ENCODE results near the gene OR9A2. TPM values are rescaled to one million over a fixed set of nuclear protein-coding genes. Genes with fewer than 3 reads are reported as not detected.

The OR9A2 gene, protein sequence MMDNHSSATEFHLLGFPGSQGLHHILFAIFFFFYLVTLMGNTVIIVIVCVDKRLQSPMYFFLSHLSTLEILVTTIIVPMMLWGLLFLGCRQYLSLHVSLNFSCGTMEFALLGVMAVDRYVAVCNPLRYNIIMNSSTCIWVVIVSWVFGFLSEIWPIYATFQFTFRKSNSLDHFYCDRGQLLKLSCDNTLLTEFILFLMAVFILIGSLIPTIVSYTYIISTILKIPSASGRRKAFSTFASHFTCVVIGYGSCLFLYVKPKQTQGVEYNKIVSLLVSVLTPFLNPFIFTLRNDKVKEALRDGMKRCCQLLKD
- total RNA-seq (ENCODE audit: low replicate concordance) = 0.12 TPM in 1 of 2 replicates, not detected in the other

DNA sequence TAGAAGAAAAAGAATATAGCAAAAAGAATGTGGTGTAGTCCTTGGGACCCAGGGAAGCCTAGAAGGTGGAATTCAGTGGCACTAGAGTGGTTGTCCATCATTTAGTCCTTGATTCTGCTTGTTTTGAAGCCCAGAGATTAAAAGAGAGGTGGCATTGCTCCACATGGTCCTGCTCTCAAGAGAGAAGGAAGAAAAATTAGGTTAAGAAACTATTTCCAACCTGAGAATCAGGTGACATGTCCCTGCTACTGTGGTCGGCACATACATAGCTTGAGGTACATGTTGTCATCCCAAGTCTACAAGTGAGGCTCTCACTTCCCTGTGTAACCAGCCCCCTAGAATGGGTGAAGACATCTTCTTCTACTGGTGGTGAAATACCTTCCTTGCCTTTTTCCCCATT lies at the start of gene OR9A2:
Gene OR9A2 (minus strand): TSS at position 101 of the 400 bp plus-strand sequence. CDS start 0 bp downstream, at position 101.

DNA sequence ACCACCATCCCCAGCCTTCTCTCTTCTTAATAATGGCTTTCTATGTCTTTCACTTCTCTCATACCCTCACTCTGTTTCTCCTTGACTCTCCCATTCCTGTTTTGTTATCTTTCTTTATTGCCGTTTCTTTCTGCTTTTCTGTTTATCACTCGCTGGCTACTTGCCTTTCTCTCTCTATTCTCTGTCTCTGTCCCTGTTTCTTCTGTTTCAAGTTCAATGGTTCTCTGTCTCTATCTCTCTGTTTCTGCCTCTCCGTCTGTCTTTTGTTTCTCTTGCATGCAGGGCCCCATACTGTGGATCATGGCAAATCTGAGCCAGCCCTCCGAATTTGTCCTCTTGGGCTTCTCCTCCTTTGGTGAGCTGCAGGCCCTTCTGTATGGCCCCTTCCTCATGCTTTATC lies 25.1 kb upstream of the OR9A2 start, which contains the start of gene OR6V1:
Gene OR6V1 (plus strand): TSS at position 301 of the 400 bp plus-strand sequence. CDS start 0 bp downstream, at position 301.

Other genes with a start within 250 kb of the OR9A2 start
- 1.1 and 9.9 TPM in 2 replicates for gene EPHB6, start 172.1 kb downstream of the OR9A2 start, total RNA-seq (ENCODE audit: low replicate concordance)
- not detected in 2 replicates for gene TRPV6, start 141.4 kb downstream of the OR9A2 start, total RNA-seq (ENCODE audit: low replicate concordance)
- gene TRPV5, start 93.4 kb downstream of the OR9A2 start, total RNA-seq (ENCODE audit: low replicate concordance) = not detected in 2 replicates
- gene LLCFC1, start 87.6 kb downstream of the OR9A2 start, total RNA-seq (ENCODE audit: low replicate concordance) = not detected in 2 replicates
- gene KEL, start 64.8 kb downstream of the OR9A2 start, total RNA-seq (ENCODE audit: low replicate concordance) = 0.53 TPM in 1 of 2 replicates, not detected in the other
- gene OR6V1, start 25.2 kb upstream of the OR9A2 start, total RNA-seq (ENCODE audit: low replicate concordance) = not detected in 2 replicates
- not detected in 2 replicates for gene PIP, start 104.9 kb upstream of the OR9A2 start, total RNA-seq (ENCODE audit: low replicate concordance)
- 0.35 TPM in 1 of 2 replicates, not detected in the other for gene TAS2R39, start 156.3 kb upstream of the OR9A2 start, total RNA-seq (ENCODE audit: low replicate concordance)
- not detected in 2 replicates for gene TAS2R40, start 194.9 kb upstream of the OR9A2 start, total RNA-seq (ENCODE audit: low replicate concordance)
- gene GSTK1, start 236.3 kb upstream of the OR9A2 start, total RNA-seq (ENCODE audit: low replicate concordance) = 39.1 and 72.5 TPM in 2 replicates